Stimulated activated CD8-positive, alpha-beta memory T cell treated with anti-CD3 and anti-CD28 coated beads, Interleukin-12 subunit alpha, Interleukin-12 subunit beta, amount 100 ng/mL, for 24 hours (primary cell): ENCODE data around the gene TMEM190.
A peak's percentile ranks its signal among the peaks of the same experiment; 100 is the strongest.
"Not testable (repeated sequence)": the region's sequence is repeated elsewhere in the genome, so short reads cannot be mapped to it uniquely, and the experiment has no call there.

Experiments used
- DNase-seq: peaks from one replicate; pipeline ENCODE4 v3.0.0-alpha.2; 2020; ENCODE audit errors: extremely low read depth

The TMEM190 gene

DNA sequence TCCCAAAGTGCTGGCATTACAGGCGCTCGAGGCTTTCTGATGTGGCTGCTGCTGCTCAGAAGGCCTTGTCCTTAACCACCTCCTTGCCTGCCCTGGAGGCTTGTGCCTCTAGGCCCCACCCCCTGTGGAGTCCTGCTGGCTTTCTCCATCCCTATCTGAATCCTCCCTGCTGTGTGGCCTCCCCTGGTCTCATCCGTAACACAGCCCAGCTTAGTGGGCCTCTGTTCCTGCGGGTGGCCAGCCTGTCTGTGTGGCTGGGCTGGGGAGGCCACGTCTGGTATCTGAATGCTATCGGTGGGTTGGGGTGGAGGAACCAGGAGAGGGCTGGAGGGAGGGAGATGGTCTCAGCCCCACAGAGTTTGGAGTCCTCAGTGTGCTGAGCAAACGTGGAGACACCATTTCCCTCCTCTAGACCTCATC is 13.8 kb downstream of the TMEM190 start:
- no peak for DNase-seq

DNA sequence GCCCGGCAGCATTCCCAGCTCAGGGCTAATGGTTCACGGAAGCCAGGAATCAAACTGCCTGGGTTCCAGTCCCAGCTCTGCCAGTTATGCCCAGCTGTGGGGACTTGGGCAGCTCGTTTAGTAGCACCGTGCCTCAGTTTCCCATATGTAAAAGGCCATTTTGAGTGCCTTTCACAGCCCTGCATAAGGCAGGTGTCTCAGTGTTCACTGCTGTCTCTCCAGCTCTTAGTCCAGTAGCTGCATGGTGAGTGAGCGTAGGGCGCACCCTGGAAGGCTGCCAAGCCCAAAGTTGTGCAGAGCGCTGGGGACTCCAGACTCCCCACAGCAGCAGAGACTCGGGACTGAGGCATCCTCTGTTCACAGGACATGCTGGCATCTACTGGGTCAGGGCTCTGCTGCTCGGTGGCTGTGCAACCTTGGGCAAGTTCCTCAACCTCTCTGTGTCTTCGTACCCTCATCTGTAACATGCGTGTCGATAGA is 14.6 kb downstream of the TMEM190 start:
- no peak for DNase-seq

GRCh38 chr19:55391702-55392615 is 15.3 kb downstream of the TMEM190 start:
- DNase-seq: no peak

DNA sequence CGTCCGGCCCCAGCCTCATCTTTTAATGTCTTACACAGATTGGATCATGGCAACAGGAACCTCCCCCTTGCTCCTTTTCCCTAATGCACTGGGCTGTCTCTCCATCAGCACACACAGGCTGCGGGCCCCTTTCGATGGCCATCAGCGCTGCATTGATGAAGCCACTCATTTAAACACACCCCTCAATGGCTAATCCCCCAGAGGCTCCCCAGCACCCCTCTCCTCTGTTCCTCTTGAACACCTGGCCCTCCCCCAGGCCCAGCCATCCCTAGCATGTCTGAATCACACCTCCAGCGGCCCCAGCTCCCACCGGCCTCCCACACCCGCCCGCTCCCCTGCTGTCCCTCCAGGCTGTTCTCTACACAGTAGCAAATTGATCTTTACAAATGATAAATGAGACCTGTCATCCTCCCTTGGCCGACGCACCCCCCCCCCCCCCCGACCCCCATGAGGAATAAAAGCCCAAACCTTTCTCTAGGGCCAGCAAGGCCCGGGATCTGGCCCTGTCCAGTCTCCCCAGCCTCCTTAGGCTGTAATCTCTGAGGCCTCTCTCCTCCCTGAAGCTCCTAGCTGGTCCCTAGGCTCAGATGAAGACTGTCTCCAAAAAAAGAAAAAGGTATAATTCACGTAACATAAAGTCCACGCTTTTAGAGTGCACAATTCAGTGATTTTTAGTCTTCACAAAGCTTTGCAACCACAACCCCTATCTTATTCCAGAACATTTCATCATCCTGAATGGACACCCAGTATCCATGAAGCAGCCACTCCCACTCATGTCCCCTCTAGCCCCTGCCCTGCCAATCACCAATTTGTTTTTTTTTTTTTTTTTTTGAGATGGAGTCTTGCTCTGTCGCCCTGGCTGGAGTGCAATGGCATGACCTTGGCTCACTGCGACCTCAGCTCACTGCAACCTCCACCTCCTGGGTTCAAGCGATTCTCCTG is 16.5 kb downstream of the TMEM190 start:
- no peak for DNase-seq

- DNase-seq: no peak
Measured at GRCh38 chr19:55398200-55398925, 21.7 kb downstream of the TMEM190 start.

GRCh38 chr19:55400281-55401087 is 23.9 kb downstream of the TMEM190 start:
- no peak for DNase-seq

DNA sequence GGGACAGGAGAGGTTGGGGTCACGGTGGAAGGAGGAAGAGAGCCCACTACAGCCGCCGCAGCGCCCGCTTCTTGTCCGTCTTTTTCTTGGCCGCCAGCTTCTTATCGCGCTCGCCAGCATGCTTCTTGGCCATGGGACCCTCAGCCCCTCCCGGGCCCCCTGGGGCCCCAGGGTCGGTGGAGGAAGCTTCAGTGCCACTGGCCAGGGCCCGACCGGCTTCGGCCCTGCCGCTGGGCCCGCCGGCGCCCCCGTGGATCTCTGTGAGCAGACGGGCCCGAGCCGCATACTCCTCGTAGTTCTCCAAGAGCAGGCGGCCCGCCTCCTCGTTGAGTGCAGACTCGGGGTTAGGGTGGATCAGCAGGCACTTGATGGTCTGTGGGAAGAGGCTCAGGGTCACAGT is 24.8 kb downstream of the TMEM190 start:
- DNase-seq: not testable (repeated sequence)

- DNase-seq: no peak
Measured at GRCh38 chr19:55402509-55402908, 25.9 kb downstream of the TMEM190 start.

- no peak for DNase-seq
Measured at GRCh38 chr19:55405638-55406037, 29.0 kb downstream of the TMEM190 start.

DNA sequence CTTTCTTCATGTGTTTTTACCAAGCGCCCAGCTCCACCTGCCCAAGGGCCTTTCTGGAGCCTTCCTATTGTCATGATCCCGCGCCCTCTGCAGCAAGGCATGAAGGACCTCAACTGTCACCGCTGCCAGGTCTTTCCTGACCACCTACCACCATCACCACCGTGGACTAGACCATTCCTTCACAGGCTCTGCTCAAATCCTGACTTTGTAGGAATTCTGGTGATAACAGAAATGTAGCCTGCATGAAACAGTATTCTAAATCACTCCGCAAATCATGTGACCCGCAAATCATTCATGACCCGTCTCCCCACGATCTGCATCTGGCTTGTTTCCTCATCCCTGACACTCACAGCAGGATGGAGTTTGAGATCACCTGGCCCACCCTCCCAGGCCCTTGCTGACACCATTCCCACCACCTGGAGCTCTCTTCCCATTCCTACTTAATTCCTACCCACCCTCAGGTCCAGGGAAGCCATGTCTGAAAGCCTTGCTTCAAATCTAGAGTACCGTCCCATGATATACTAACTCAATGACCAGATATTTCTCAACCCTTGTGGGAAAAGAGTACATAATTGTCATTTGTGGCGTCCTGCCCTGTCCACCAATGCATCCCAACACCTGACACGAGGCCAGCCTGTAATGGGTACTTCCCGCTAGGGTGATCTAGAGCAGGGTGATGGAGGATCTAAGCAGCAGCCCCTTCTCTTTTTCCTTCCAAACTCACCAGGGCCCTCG is 29.6 kb downstream of the TMEM190 start:
- no peak for DNase-seq

- DNase-seq: no peak
Measured at GRCh38 chr19:55406826-55407549, 30.4 kb downstream of the TMEM190 start.

- DNase-seq: not testable (repeated sequence)
Measured at GRCh38 chr19:55407550-55407799, 30.8 kb downstream of the TMEM190 start, which contains the start of gene UBE2S. UBE2S (minus strand) TSS chr19:55407788; CDS start chr19:55407589, 199 bp downstream.

GRCh38 chr19:55407800-55408532 is 31.3 kb downstream of the TMEM190 start:
- DNase-seq: peak; percentile 92

- DNase-seq: no peak
Measured at GRCh38 chr19:55408533-55408872, 31.9 kb downstream of the TMEM190 start.

DNA sequence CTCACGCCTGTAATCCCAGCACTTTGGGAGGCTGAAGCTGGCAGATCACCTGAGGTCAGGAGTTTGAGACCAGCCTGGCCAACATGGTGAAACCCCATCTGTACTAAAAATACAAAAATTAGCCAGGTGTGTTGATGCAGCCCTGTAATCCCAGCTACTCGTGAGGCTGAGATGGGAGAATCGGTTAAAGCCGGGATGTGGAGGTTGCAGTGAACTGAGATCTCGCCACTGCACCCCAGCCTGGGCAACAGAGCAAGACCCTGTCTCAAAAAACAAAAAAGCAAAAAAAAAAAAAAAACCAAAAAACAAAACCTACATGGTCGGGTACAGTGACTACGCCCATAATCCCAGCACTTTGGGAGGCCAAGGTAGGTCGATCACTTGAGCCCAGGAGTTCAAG is 32.6 kb downstream of the TMEM190 start:
- not testable (repeated sequence) for DNase-seq

DNA sequence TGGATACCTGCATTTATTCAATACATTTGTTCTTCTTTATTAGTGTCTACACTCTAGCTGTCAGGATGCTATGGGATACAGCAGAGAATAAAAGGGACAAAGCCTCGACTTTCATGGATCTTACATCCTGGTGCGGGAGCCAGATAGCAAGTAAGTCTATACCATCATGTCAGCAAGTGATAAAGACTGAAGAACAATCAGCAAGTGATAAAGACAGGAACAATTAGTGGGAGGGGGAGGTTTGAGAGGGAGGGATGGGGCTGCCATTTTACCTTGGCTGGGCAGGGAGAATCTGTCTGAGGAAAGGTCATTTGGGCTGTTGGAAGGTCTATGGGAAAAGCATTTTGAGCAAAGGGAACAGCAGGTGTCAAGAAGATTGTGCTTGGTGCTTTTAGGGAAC is 33.5 kb downstream of the TMEM190 start:
- DNase-seq: no peak

DNA sequence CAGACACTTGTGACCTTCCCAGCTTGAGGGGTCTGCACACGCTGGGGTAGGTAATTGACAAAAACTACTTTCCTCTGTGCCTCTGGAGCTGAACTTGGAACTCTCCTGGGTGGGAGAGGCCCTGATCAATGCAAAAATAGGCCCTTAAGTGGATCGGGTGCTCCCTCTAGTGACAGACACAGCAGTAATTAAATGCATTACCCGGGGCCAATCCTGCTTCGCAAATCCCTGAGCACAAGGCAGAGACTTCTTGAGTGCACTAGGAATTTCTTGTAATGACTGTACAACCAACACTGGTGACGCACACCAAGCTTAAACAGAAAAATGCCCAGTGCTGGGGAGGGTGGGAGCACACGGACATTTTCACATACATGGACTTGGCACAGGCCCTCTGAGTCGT is 41.6 kb downstream of the TMEM190 start:
- no peak for DNase-seq

GRCh38 chr19:55419103-55419502 is 42.5 kb downstream of the TMEM190 start:
- DNase-seq: no peak

DNA sequence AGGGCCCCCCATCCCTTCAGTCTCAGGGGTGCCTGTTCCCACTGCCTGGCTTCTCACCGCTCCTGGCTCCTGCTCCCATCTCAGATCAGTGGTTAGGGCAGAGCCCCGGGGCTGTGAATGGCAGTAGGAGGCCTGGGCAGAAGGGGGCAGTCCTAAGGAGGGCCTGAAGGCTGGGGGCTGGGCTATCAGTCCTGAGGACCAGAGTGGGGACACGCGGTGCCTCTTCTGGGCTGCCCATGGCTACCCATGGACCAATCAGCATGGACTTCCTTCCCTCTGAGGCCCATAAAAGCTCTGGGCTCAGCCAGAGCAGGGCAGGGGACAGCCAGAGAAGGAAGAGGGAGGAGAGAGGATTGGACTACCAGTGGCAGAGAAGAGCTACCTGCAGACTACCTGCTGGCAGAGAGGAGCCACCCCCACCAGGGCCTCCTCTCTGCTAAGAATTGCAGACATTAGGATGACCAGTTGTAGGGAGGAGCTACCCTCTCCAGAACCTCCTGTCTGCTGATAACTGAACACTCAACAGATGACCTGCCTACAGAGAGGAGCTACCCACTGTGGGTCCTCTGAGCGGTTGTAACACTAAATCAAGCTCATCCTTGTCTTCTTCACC is 43.1 kb downstream of the TMEM190 start:
- DNase-seq: no peak
